ENCODE results near the gene LTBP2.

DNA sequence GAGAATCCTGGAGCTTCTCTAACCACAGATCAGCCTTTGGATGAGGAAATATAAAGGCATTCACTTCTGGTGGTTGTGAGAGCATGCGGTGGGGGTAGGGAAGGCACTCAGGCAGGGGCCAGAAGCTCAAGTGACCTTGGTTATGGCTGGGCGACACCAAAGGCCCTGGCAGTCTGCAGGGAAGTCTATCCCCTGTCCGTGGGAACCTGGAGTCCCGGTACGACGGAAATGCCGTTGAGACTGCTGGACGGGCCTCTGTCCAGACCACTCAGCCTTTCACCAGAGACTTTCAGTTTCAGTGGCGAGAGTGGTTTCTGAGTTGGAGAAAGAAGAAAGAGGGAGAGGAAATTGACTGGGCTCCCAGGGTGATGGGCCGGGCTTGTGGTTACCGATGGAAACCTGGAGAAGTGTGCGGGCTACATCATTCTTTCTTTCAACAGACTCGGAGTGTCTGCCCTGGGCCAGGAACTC is 97.5 kb downstream of the LTBP2 start:
- TF ChIP-seq, protein P1, sequence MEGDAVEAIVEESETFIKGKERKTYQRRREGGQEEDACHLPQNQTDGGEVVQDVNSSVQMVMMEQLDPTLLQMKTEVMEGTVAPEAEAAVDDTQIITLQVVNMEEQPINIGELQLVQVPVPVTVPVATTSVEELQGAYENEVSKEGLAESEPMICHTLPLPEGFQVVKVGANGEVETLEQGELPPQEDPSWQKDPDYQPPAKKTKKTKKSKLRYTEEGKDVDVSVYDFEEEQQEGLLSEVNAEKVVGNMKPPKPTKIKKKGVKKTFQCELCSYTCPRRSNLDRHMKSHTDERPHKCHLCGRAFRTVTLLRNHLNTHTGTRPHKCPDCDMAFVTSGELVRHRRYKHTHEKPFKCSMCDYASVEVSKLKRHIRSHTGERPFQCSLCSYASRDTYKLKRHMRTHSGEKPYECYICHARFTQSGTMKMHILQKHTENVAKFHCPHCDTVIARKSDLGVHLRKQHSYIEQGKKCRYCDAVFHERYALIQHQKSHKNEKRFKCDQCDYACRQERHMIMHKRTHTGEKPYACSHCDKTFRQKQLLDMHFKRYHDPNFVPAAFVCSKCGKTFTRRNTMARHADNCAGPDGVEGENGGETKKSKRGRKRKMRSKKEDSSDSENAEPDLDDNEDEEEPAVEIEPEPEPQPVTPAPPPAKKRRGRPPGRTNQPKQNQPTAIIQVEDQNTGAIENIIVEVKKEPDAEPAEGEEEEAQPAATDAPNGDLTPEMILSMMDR (CRISPR knock-in tag; IDR thresholded peaks at IDR 0.05) = no peak
- no peak for TF ChIP-seq MXI1 (IDR thresholded peaks at IDR 0.05; ENCODE audit: borderline replicate concordance, low read depth, low read length)

All from HepG2 (cell line).